ENCODE data around the gene HEXIM1.

GRCh38 chr17:45120558-45120957 is 27.7 kb upstream of the HEXIM1 start:
- no peak for TF ChIP-seq ESRRA (CRISPR knock-in tag; IDR thresholded peaks at IDR 0.05; ENCODE audit: borderline replicate concordance)
- TF ChIP-seq, protein P1, sequence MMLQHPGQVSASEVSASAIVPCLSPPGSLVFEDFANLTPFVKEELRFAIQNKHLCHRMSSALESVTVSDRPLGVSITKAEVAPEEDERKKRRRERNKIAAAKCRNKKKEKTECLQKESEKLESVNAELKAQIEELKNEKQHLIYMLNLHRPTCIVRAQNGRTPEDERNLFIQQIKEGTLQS (CRISPR knock-in tag; conservative IDR thresholded peaks at IDR 0.05) = no peak
- TF ChIP-seq, protein P2, sequence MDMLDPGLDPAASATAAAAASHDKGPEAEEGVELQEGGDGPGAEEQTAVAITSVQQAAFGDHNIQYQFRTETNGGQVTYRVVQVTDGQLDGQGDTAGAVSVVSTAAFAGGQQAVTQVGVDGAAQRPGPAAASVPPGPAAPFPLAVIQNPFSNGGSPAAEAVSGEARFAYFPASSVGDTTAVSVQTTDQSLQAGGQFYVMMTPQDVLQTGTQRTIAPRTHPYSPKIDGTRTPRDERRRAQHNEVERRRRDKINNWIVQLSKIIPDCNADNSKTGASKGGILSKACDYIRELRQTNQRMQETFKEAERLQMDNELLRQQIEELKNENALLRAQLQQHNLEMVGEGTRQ (CRISPR knock-in tag; IDR thresholded peaks at IDR 0.05) = no peak
- TF ChIP-seq NFE2L1 (CRISPR knock-in tag; IDR thresholded peaks at IDR 0.05) = no peak
- TF ChIP-seq, protein P3, sequence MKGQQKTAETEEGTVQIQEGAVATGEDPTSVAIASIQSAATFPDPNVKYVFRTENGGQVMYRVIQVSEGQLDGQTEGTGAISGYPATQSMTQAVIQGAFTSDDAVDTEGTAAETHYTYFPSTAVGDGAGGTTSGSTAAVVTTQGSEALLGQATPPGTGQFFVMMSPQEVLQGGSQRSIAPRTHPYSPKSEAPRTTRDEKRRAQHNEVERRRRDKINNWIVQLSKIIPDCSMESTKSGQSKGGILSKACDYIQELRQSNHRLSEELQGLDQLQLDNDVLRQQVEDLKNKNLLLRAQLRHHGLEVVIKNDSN (CRISPR knock-in tag; IDR thresholded peaks at IDR 0.05) = no peak
- TF ChIP-seq, protein P4, sequence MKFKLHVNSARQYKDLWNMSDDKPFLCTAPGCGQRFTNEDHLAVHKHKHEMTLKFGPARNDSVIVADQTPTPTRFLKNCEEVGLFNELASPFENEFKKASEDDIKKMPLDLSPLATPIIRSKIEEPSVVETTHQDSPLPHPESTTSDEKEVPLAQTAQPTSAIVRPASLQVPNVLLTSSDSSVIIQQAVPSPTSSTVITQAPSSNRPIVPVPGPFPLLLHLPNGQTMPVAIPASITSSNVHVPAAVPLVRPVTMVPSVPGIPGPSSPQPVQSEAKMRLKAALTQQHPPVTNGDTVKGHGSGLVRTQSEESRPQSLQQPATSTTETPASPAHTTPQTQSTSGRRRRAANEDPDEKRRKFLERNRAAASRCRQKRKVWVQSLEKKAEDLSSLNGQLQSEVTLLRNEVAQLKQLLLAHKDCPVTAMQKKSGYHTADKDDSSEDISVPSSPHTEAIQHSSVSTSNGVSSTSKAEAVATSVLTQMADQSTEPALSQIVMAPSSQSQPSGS (CRISPR knock-in tag; IDR thresholded peaks at IDR 0.05; ENCODE audit: borderline replicate concordance, low read depth) = no peak
- TF ChIP-seq, protein P5, sequence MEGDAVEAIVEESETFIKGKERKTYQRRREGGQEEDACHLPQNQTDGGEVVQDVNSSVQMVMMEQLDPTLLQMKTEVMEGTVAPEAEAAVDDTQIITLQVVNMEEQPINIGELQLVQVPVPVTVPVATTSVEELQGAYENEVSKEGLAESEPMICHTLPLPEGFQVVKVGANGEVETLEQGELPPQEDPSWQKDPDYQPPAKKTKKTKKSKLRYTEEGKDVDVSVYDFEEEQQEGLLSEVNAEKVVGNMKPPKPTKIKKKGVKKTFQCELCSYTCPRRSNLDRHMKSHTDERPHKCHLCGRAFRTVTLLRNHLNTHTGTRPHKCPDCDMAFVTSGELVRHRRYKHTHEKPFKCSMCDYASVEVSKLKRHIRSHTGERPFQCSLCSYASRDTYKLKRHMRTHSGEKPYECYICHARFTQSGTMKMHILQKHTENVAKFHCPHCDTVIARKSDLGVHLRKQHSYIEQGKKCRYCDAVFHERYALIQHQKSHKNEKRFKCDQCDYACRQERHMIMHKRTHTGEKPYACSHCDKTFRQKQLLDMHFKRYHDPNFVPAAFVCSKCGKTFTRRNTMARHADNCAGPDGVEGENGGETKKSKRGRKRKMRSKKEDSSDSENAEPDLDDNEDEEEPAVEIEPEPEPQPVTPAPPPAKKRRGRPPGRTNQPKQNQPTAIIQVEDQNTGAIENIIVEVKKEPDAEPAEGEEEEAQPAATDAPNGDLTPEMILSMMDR (IDR thresholded peaks at IDR 0.05) = no peak
- no peak for TF ChIP-seq CREB1 (CRISPR knock-in tag; IDR thresholded peaks at IDR 0.05)
- no peak for TF ChIP-seq TCF7 (CRISPR knock-in tag; IDR thresholded peaks at IDR 0.05; ENCODE audit: low read depth)
